Activated naive CD4-positive, alpha-beta T cell treated with anti-CD3 and anti-CD28 coated beads, Interleukin-2, amount 10 ng/mL, durations not matched to agents 7 days and 5 days (primary cell): ENCODE measurements around the gene THAP11.

Source experiments
- CTCF ChIA-PET: fragments of 350-600 bp; sonication (Branson Sonifier 250); formaldehyde crosslinking; loops from one replicate; lab custom pipeline; 2021; ENCODE audit warnings: antibody characterized with exemption; lab: Charles Lee
- DNase-seq: peaks from one replicate; pipeline ENCODE4 v3.0.0-alpha.2; 2020
- H3K27ac Mint-ChIP-seq: one replicate; pipeline ENCODE4 v1.8.0; 2021; ENCODE audit warnings: mild to moderate bottlenecking, moderate library complexity, mixed read lengths
- H3K27me3 Mint-ChIP-seq: one replicate; pipeline ENCODE4 v1.8.0; 2021; ENCODE audit warnings: mild to moderate bottlenecking, mixed read lengths
- H3K36me3 Mint-ChIP-seq: one replicate; pipeline ENCODE4 v1.8.0; 2021; ENCODE audit warnings: mixed read lengths
- H3K4me1 Mint-ChIP-seq: one replicate; pipeline ENCODE4 v1.8.0; 2021; ENCODE audit warnings: mixed read lengths
- H3K4me3 Mint-ChIP-seq: one replicate; pipeline ENCODE4 v1.8.0; 2021; ENCODE audit warnings: mild to moderate bottlenecking, moderate library complexity, mixed read lengths
- H3K9me3 Mint-ChIP-seq: one replicate; pipeline ENCODE4 v1.8.0; 2021; ENCODE audit warnings: mixed read lengths

THAP11 gene

GRCh38 chr16:67886387-67886786 lies 44.3 kb downstream of the THAP11 start:
- no peaks in the 10 kb centered on the region for H3K4me1 Mint-ChIP-seq
- H3K4me3 Mint-ChIP-seq, result no peak overlapping the region
- CTCF ChIA-PET, result interaction anchor here (0.6 to 2.2 kb wide), 7 partner anchors 10 to 362 kb away, joined by 3 to 6 read pairs (median 4); no protein-coding TSS in a partner anchor
- H3K9me3 Mint-ChIP-seq, result no peaks in the 10 kb centered on the region
- H3K27ac Mint-ChIP-seq, result no peak overlapping the region
- H3K36me3 Mint-ChIP-seq, result peaks cover 27% of the 10 kb centered on the region
- DNase-seq, result no peak
- H3K27me3 Mint-ChIP-seq, result no peaks in the 10 kb centered on the region

- Mint-ChIP-seq H3K4me3 (no peak overlapping the region), H3K27me3 (no peaks in the 10 kb centered on the region), H3K4me1 (peaks cover 8% of the 10 kb centered on the region), H3K27ac (no peak overlapping the region), H3K36me3 (peaks cover 15% of the 10 kb centered on the region), H3K9me3 (no peaks in the 10 kb centered on the region)
- CTCF ChIA-PET, result no interaction called here
- no peak for DNase-seq
These were observed 46.2 kb downstream of the THAP11 start for GRCh38 chr16:67888331-67888730.

- Mint-ChIP-seq H3K27ac (peak overlapping the region; percentile 82), H3K27me3 (no peaks in the 10 kb centered on the region), H3K4me3 (peak overlapping the region; percentile 97), H3K4me1 (peaks cover 28% of the 10 kb centered on the region), H3K9me3 (no peaks in the 10 kb centered on the region), H3K36me3 (peaks cover 1% of the 10 kb centered on the region)
- DNase-seq, result no peak
- CTCF ChIA-PET, result interaction anchor here (1.0 to 2.9 kb wide), 4 partner anchors 8 to 36 kb away, joined by 3 to 14 read pairs (median 7); partner anchors contain the start of gene NRN1L
These were observed 50.3 kb downstream of the THAP11 start for GRCh38 chr16:67892375-67892774.

- H3K4me3 Mint-ChIP-seq, result peak within 1 kb of the TSS; percentile 97
These were observed 51.0 kb downstream of the THAP11 start, which contains the start of gene PSKH1 for GRCh38 chr16:67892899-67893742. TSS of gene PSKH1 (plus strand) at chr16:67893254. CDS start at chr16:67908750, 15,496 bp downstream.

More at GRCh38 chr16:67892899-67893742, 51.0 kb downstream of the THAP11 start, which contains the start of gene PSKH1:
- peak; percentile 97 for DNase-seq
- H3K4me1 Mint-ChIP-seq, result peaks cover 28% of the 10 kb centered on the region
- no peaks in the 10 kb centered on the region for H3K9me3 Mint-ChIP-seq
- CTCF ChIA-PET, result interaction anchor here (0.6 to 2.9 kb wide), 7 partner anchors 9 to 77 kb away, joined by 3 to 14 read pairs (median 3); partner anchors contain the start of gene NRN1L
- peak within 1 kb of the TSS; percentile 98 for H3K27ac Mint-ChIP-seq
- H3K27me3 Mint-ChIP-seq, result no peaks in the 10 kb centered on the region
- H3K36me3 Mint-ChIP-seq, result peaks cover 1% of the 10 kb centered on the region
